Mucosa of gallbladder (tissue), 1 donor: ENCODE measurements around the gene EPN2. TPM values are rescaled to one million over a fixed set of nuclear protein-coding genes. Genes with fewer than 3 reads are reported as not detected.

Experiments used
- DNase-seq: peaks from one replicate; pipeline ENCODE4 v3.0.0-alpha.2; 2020; ENCODE audit warnings: low spot score
- total RNA-seq: library from RNA; stranded (reverse); gene quantifications from one replicate; pipeline ENCODE4 v1.2.1, GENCODE V29; 2021
- donor health status: DM: no; HTN: no; CAD: no.

EPN2 gene
- total RNA-seq, 1 donor from 2014 or later = 47.0 TPM

- DNase-seq = no peak
Measured at GRCh38 chr17:19380481-19381301, 143.5 kb downstream of the EPN2 start.

GRCh38 chr17:19381361-19381740 lies 144.2 kb downstream of the EPN2 start:
- DNase-seq = no peak

- DNase-seq = no peak
Measured at GRCh38 chr17:19381741-19382444, 144.7 kb downstream of the EPN2 start.

DNA sequence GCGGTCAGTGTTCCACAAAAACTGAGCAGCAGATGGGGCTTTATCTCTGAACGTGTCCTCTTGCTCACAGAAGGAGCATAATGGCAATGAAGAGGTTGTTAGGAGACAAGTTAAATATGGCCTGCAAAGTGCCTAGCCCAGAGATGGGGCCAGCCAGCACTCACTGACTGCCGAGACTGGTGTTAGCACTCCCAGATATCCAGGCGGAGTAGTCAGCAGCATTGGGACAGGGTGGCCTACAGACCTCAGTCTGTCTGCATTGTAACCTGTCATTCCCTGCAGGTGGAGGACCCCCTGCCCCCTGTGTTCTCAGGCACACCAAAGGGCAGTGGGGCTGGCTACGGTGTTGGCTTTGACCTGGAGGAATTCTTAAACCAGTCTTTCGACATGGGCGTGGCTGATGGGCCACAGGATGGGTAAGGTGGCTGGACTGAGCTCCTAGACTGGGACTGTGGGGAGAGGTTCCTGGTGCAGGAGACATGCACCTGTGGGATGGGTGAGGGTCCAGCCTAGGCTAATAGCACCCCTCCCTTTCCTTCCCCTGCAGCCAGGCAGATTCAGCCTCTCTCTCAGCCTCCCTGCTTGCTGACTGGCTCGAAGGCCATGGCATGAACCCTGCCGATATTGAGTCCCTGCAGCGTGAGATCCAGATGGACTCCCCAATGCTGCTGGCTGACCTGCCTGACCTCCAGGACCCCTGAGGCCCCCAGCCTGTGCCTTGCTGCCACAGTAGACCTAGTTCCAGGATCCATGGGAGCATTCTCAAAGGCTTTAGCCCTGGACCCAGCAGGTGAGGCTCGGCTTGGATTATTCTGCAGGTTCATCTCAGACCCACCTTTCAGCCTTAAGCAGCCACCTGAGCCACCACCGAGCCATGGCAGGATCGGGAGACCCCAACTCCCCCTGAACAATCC lies 145.6 kb downstream of the EPN2 start:
- no peak for DNase-seq

GRCh38 chr17:19383681-19384470 lies 146.7 kb downstream of the EPN2 start:
- DNase-seq = no peak

GRCh38 chr17:19384723-19385391 lies 147.7 kb downstream of the EPN2 start:
- DNase-seq = peak; percentile 81

GRCh38 chr17:19385521-19385983 lies 148.4 kb downstream of the EPN2 start:
- DNase-seq = no peak

Other genes starting within 250 kb of the EPN2 start
- 35.0 TPM for gene FAM83G, start 232.6 kb upstream of the EPN2 start, total RNA-seq
- 7.8 TPM for gene GRAP, start 190.4 kb upstream of the EPN2 start, total RNA-seq
- 9.2 TPM for gene GRAPL, start 109.8 kb upstream of the EPN2 start, total RNA-seq
- 25.3 TPM for gene B9D1, start 125.4 kb downstream of the EPN2 start, total RNA-seq
- gene MAPK7, start 141.1 kb downstream of the EPN2 start, total RNA-seq = 23.0 TPM
- gene MFAP4, start 149.8 kb downstream of the EPN2 start, total RNA-seq = 303 TPM
- 7.3 TPM for gene RNF112, start 173.9 kb downstream of the EPN2 start, total RNA-seq